GM19351 (cell line): ENCODE measurements around the gene PLCB1.
A peak's percentile ranks its signal among the peaks of the same experiment; 100 is the strongest.

Experiments
- ATAC-seq: cut with Tn5 transposase; IDR thresholded peaks from one replicate; pipeline ENCODE4 v1.9.1; 2021; ENCODE audit warnings: mild to moderate bottlenecking, moderate library complexity; ENCODE audit not compliant: unreplicated experiment

Gene PLCB1

GRCh38 chr20:8671370-8671961 is 539.4 kb downstream of the PLCB1 start:
- ATAC-seq: no peak

- no peak for ATAC-seq
Measured at GRCh38 chr20:8673116-8673515, 541.0 kb downstream of the PLCB1 start.

GRCh38 chr20:8675896-8676295 is 543.8 kb downstream of the PLCB1 start:
- ATAC-seq: no peak

DNA sequence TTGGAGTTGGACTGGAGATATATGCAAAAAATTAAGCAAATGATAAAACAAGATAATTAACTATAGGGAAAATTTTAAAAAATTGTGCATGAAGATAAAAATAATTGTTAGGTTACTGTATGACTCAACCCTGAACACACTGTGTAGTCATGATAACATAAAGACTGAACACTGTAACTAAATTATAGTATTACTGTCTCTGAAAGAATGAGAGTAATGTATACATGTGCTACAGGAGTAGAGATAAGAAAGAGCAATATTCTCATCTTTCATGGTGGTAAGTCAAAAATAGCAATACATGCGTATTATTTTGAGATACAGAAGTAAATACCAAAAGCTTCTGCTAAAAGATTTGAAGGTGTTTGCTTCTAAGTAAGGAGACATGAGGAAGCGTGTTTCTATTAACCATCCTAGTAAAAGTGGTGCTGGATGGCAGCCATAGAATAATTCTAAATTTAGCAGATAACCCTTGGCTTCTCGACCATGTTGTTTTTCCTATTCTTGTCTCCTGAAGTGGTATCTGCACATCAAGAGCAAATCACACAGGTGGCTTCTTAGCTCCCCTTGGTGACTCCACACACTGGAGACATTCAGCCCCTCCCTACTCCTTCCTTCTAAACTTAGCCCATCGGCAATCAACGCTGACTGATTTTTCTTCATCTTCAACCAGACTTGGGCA is 546.2 kb downstream of the PLCB1 start:
- no peak for ATAC-seq

GRCh38 chr20:8689337-8689736 is 557.3 kb downstream of the PLCB1 start:
- ATAC-seq: no peak

DNA sequence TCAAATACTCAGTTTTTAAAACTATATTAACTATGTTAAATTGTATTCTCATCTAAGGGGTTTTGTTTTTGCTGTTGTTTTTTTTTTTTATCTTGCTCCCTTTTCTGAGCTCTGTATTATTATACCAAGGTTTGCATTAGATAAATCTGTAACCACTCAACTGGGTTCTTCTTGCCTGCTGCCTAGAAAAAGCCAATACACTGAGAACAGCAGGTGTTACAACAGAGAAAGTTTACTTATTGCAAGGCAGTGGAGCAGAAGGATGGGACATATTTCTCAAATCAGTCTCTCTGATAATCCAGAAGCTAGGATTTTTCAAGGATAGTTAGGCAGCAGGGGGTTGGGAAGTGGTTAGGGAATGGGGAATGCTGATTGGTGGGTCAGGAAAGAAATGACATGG is 558.0 kb downstream of the PLCB1 start:
- ATAC-seq: no peak

GRCh38 chr20:8693709-8694108 is 561.6 kb downstream of the PLCB1 start:
- ATAC-seq: no peak

DNA sequence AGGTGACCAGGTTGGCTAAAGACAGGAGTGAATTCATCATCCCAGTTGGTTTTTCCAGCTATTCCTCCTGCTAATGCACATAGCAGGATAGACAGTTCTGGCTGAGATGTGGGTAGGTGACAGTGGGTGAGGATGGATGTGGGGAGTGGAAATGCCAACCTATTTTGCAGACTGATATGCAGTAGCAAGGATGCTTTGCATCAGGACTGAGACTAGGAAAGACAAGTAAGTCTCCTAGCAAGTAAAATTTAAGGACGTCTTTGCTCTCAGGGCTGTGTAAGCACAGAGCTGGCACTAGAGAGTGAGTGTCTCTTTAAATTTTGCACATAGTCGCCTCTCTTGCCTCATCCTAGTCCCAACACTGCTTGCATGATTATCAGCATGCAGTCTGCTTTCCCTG is 568.7 kb downstream of the PLCB1 start:
- no peak for ATAC-seq

DNA sequence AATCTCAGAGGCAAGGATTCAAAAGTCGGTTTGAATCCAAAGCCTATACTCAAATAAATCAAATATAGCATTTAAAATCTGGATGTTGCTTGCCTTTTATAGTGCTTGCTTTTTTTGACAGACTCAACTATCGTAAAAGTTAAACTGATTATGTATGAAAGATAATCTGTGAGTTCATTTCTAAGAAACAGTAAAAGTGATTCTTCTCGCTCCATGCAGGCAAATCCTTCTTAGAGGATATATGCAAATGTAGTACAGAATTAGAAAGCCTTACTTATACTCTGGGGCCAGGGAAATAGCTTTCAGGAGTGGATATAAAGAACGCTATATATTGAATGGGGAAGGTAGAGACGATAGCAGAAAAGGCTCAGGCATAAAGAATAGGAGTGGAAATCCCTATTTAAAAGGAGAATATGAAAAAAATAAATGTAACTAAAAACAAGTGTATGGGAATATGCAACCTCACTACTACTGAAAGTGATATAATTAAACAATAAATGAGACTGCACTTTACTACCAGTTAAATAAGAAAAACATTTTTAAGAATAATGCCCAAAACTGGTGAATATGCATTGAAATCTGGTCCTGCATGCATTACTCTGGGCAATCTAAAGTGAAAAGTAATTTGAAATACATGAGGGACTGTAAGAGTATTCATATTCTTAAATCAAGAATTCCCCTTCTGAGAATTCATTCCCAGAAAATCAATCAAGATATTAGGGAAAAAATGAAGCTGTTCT is 575.1 kb downstream of the PLCB1 start:
- no peak for ATAC-seq

GRCh38 chr20:8709627-8710026 is 577.6 kb downstream of the PLCB1 start:
- ATAC-seq: no peak

- ATAC-seq: no peak
Measured at GRCh38 chr20:8711501-8711900, 579.4 kb downstream of the PLCB1 start.

GRCh38 chr20:8714206-8714605 is 582.1 kb downstream of the PLCB1 start:
- no peak for ATAC-seq

DNA sequence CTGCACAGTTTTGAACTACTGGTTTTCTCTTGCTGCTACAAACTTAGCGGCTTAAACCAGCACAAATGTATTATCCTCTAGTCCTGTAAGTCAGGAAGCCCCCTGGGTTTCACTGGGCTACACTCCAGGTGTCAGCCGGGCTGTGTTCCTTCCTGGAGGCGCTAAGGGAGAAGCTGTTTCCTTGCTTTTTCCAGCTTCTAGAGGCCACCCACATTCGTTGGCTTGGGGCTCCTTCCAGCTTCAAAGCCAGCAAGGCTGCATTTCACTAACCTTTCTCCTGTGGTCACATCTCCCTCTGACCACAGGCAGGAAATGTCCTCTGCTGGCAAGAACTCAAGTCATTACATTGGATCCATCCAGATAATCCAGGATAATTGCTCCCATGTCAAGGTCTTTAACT is 586.2 kb downstream of the PLCB1 start:
- no peak for ATAC-seq

DNA sequence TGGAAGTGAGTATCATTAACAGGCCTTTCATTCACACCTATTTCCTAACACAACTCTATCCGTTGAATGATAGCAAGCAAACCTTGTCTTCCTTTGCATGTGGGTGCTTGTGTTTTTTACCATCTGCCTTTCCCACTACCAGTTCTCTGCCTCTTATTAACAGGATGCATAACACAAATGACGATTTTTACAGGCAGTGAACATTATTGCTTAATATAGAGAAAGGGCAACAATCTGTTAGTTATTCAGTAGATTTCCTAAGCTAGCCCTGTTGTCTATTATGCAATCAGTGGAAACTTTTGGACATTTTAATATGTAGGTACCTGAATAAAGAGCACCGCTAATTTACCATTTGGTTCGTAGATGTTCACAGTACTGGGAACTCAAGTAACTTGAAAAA is 588.0 kb downstream of the PLCB1 start:
- ATAC-seq: no peak

DNA sequence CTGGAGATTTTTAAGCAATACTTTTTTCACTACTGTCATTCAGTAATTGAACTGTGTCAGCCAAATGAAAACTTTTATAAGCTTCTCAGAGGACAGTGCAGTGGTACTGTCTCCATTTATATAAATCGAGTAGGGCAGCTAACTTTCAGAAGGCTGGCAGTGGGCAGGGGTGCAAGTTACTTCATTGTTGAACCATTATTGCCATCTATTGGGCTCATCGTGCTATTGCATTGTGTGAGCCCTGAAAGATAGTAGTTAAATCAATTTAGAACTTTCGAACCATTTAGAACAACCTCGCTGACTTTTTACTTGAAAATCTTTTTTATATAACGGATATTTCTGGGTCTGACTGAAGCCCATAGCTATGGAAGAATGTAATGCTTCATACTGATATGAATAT is 589.0 kb downstream of the PLCB1 start:
- peak; percentile 71 for ATAC-seq

DNA sequence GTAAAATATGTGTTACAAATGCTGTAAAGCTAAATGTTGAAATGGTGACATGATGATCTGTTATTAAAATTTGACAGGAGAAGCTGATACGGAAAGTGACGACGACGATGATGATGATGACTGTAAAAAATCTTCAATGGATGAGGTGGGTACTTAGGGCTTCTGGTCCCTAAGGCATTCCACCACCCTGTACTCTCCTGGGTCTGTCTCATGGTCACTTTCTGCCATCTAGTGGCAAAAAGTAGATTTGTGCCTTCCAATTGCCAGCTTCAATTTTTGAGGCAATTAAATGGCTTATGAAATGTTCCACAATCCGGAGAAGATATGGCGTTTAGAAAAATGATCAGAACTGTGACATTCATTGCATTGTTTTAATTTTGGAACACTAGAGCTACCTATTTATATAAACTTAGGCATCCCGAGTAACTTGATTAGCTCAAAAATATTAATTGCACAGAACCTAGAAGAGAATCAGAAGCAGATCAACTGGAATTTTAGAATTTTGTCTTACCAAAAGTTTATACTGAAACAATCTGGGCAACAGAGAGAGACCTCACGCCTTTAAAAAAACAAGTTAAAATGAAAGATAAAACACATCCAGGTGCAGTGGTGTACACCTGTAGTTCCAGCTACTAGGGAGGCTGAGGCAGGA is 590.3 kb downstream of the PLCB1 start:
- peak; percentile 82 for ATAC-seq

GRCh38 chr20:8723296-8723695 is 591.2 kb downstream of the PLCB1 start:
- ATAC-seq: no peak

DNA sequence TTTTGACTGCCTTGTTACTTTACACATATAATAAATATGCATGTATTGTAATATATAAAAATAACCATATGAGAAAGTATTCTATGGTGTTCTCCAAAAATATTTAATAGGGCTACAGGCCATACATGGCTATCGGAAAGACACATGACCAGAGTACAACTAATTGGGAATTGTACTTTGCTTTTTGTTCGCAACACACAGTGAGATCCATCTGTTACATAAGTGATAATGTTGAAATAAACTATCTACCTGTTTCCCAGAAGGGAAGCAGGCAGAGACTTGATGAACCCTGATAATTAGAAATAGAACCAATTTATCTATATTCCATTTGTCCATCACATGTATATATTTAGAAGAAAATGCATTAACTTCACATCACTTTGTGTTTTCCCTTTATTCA is 592.8 kb downstream of the PLCB1 start:
- ATAC-seq: no peak

DNA sequence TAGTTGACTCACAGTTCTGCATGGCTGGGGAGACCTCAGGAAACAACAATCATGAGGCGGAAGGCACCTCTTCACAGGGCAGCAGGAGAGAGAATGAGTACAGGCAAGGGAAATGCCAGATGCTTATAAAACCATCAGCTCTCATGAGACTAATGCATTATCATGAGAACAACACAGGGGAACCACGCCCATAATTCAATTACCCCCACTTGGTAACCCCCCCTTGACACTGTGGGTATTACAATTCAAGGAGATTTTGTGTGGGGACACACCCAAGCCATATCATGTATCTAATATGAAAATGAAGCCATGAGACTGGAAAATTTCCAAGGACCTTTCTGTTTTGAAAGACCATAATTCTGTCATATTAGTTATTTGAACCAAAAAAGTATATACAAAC is 594.4 kb downstream of the PLCB1 start:
- no peak for ATAC-seq

DNA sequence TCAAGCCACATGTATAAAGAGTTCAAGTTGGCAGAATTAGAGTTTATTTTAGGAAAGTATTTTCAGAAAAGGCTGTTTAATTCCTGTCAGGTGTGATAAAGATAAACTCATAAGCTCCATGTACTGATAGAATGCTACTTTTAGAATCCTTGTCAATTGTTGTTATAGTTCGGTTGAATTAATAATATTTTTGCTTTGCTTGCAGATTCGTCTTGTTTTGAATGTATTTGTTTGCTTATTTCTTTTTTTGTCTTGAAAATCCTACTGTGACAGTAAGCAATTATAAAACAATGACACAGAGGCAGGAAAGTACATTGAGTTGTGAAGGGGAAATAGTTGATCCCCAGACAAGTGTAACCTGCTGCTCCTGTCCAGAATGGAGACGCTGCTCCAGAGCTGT is 602.9 kb downstream of the PLCB1 start:
- no peak for ATAC-seq

DNA sequence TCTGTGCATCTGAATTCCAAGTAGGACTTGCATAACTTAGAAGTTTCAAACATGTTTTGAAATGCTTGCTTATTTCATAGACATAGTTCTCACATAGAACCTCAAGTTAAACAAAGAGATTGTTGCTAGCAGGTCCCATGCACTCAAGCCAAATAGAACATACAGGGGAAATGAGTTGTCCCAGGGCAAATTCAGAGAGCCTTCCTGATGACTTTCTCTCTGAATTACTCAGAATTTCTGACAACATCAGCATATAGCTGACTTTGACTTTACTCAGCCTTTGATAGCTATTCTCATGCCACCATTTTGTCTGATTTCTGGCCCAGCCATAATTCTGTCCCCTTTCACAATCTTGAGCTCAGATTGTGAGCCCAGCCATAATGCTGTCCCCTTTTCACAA is 603.6 kb downstream of the PLCB1 start:
- no peak for ATAC-seq

DNA sequence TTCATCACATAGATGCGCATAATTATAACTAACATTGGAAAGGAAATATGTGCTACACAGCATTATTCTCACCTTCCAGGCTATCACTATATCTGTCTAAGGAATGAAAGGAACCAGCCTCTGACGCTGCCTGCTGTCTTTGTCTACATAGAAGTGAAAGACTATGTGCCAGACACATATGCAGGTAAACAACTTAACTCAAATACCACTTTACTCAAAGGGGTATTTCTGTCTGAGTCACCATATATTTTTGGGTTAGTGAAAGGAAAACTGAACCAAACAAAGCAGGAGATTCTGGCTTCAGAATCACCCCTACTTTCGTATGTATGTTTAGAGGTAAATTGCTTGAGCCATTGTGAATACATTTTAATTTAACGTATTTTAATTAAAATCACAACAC is 608.2 kb downstream of the PLCB1 start:
- peak; percentile 78 for ATAC-seq
